ENCODE results near the gene CROCC2. TPM values are rescaled to one million over a fixed set of nuclear protein-coding genes. Genes with fewer than 3 reads are reported as not detected.

The CROCC2 gene
- total and polyA plus RNA-seq, 2 of the 13 experiments (the other 11 are each of a cell fraction or from before 2014, with no cell fraction given), result not detected

DNA sequence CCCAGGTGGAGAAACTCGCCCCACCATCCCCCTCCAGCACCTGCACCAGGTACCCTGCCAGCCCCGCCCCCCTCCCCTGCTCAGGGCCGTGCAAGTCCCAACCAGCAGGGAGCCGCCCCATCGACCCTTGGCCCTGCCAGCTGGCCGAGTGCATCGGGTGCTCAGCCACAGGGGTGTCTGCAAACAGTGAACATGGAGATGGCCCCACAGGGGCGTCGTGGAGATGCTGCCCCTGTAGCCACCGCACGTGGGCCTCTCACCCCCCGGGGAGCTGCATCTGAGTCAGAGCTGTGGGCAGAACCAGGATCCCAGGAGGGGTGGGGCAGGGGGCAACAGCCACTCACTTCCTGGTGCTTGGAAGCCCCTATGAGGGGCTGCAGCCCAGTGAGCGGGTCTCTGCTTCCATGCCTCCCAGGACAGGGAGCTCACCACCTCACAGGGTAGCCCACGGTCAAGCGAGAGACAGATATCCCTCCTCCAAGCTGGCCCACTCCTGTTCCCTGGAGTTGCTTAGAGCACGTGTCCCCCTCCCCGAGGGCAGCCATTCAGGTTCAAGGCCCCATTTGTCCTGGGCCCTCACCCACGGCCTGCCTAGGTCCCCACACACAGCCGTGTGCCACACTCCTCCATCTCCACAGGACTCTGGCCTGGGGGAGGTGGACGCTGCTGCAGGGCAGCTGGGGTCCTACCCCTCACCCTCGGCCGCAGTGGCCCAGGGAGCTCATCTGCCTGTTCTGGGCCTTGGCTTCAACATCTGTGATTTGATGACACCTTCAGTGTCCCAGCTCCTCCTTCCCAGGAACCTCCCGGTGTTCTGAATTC lies 9.1 kb upstream of the CROCC2 start (continued):
- no peak for TF ChIP-seq ZNF18 (CRISPR knock-in tag; IDR thresholded peaks at IDR 0.05; ENCODE audit: insufficient replicate concordance)
- no peak for TF ChIP-seq ZFAT (CRISPR knock-in tag; conservative IDR thresholded peaks at IDR 0.05)
- TF ChIP-seq EP300 (IDR thresholded peaks at IDR 0.05; ENCODE audit: low read depth in 2 of 2, low read length in 2 of 2), result no peak
- peak; percentile 36; the same call in 1 of the 2 replicates for TF ChIP-seq EP300 (CRISPR knock-in tag; IDR thresholded peaks at IDR 0.05; ENCODE audit: borderline replicate concordance)
- TF ChIP-seq, protein P1, sequence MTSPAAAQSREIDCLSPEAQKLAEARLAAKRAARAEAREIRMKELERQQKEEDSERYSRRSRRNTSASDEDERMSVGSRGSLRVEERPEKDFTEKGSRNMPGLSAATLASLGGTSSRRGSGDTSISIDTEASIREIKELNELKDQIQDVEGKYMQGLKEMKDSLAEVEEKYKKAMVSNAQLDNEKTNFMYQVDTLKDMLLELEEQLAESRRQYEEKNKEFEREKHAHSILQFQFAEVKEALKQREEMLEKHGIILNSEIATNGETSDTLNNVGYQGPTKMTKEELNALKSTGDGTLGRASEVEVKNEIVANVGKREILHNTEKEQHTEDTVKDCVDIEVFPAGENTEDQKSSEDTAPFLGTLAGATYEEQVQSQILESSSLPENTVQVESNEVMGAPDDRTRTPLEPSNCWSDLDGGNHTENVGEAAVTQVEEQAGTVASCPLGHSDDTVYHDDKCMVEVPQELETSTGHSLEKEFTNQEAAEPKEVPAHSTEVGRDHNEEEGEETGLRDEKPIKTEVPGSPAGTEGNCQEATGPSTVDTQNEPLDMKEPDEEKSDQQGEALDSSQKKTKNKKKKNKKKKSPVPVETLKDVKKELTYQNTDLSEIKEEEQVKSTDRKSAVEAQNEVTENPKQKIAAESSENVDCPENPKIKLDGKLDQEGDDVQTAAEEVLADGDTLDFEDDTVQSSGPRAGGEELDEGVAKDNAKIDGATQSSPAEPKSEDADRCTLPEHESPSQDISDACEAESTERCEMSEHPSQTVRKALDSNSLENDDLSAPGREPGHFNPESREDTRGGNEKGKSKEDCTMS (CRISPR knock-in tag; conservative IDR thresholded peaks at IDR 0.05), result no peak
- no peak for TF ChIP-seq ZFP37 (CRISPR knock-in tag; IDR thresholded peaks at IDR 0.05; ENCODE audit: borderline replicate concordance)
- TF ChIP-seq, protein P2, sequence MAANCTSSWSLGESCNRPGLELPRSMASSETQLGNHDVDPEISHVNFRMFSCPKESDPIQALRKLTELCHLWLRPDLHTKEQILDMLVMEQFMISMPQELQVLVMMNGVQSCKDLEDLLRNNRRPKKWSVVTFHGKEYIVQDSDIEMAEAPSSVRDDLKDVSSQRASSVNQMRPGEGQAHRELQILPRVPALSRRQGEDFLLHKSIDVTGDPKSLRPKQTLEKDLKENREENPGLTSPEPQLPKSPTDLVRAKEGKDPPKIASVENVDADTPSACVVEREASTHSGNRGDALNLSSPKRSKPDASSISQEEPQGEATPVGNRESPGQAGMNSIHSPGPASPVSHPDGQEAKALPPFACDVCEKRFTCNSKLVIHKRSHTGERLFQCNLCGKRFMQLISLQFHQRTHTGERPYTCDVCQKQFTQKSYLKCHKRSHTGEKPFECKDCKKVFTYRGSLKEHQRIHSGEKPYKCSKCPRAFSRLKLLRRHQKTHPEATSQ (CRISPR knock-in tag; IDR thresholded peaks at IDR 0.05; ENCODE audit: borderline replicate concordance), result no peak
- no peak for TF ChIP-seq MAFK (conservative IDR thresholded peaks at IDR 0.05 in 1 of 2, IDR thresholded peaks at IDR 0.05 in 1 of 2; ENCODE audit: low read length in 2 of 2)
- TF ChIP-seq TBP (CRISPR knock-in tag; IDR thresholded peaks at IDR 0.05), result no peak
- TF ChIP-seq ZFP90 (CRISPR knock-in tag; IDR thresholded peaks at IDR 0.05; ENCODE audit: borderline replicate concordance), result peak; percentile 70; the same call in 1 of the 2 replicates
- TF ChIP-seq, protein P3, sequence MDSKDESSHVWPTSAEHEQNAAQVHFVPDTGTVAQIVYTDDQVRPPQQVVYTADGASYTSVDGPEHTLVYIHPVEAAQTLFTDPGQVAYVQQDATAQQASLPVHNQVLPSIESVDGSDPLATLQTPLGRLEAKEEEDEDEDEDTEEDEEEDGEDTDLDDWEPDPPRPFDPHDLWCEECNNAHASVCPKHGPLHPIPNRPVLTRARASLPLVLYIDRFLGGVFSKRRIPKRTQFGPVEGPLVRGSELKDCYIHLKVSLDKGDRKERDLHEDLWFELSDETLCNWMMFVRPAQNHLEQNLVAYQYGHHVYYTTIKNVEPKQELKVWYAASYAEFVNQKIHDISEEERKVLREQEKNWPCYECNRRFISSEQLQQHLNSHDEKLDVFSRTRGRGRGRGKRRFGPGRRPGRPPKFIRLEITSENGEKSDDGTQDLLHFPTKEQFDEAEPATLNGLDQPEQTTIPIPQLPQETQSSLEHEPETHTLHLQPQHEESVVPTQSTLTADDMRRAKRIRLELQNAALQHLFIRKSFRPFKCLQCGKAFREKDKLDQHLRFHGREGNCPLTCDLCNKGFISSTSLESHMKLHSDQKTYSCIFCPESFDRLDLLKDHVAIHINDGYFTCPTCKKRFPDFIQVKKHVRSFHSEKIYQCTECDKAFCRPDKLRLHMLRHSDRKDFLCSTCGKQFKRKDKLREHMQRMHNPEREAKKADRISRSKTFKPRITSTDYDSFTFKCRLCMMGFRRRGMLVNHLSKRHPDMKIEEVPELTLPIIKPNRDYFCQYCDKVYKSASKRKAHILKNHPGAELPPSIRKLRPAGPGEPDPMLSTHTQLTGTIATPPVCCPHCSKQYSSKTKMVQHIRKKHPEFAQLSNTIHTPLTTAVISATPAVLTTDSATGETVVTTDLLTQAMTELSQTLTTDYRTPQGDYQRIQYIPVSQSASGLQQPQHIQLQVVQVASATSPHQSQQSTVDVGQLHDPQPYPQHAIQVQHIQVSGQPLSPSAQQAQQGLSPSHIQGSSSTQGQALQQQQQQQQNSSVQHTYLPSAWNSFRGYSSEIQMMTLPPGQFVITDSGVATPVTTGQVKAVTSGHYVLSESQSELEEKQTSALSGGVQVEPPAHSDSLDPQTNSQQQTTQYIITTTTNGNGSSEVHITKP (CRISPR knock-in tag; IDR thresholded peaks at IDR 0.05; ENCODE audit: low read depth), result peak; percentile 97
- no peak for TF ChIP-seq SP140L (CRISPR knock-in tag; IDR thresholded peaks at IDR 0.05; ENCODE audit: borderline replicate concordance)
- TF ChIP-seq SMC3 (IDR thresholded peaks at IDR 0.05; ENCODE audit: low read length), result no peak
- no peak for TF ChIP-seq HMG20A (CRISPR knock-in tag; IDR thresholded peaks at IDR 0.05; ENCODE audit: borderline replicate concordance)
- TF ChIP-seq NAIF1 (CRISPR knock-in tag; IDR thresholded peaks at IDR 0.05; ENCODE audit: borderline replicate concordance), result no peak
- no peak for TF ChIP-seq ZSCAN29 (CRISPR knock-in tag; conservative IDR thresholded peaks at IDR 0.05)
- no peak for TF ChIP-seq ZFP82 (CRISPR knock-in tag; IDR thresholded peaks at IDR 0.05; ENCODE audit: borderline replicate concordance)

All from HepG2 (cell line).